GM12878 (cell line): ENCODE measurements around the gene RPP30.

Source experiments
- CHD1 ChIP-seq: IDR thresholded peaks from 2 replicates; pipeline ENCODE4 v1.6.1; 2012; ENCODE audit warnings: low read depth, low read length, improper control_type of control experiment
- CTCF ChIP-seq, 3 experiments: IDR thresholded peaks in 2 of 3; conservative IDR thresholded peaks in 1 of 3; 2 replicates each; pipeline ENCODE4 v1.5.1; 2011; ENCODE audit warnings: low read depth in 3 of 3, low read length in 3 of 3, mild to moderate bottlenecking in 3 of 3, control low read depth in 2 of 3, moderate library complexity in 2 of 3, inconsistent platforms in 1 of 3, mixed read lengths in 1 of 3; ENCODE audit not compliant: control insufficient read depth in 2 of 3, insufficient read depth in 1 of 3; ENCODE audit errors: extremely low read depth in 1 of 3
- EGR1 ChIP-seq, 2 experiments: IDR thresholded peaks; 1 replicate in 1 of 2; 2 replicates in 1 of 2; pipeline ENCODE4 v1.6.1; 2011 to 2012; ENCODE audit warnings: low read depth in 2 of 2, low read length in 2 of 2, borderline replicate concordance in 1 of 2, mild to moderate bottlenecking in 1 of 2, moderate library complexity in 1 of 2
- EP300 ChIP-seq, 2 experiments: fragments of 150-350 bp in 1 of 2; IDR thresholded peaks; 2 replicates each; pipeline ENCODE4 v1.6.1; 2011 to 2012; ENCODE audit warnings: low read depth in 2 of 2, low read length in 2 of 2, borderline replicate concordance in 1 of 2, improper control_type of control experiment in 1 of 2, inconsistent platforms in 1 of 2; ENCODE audit not compliant: control insufficient read depth in 1 of 2
- MXI1 ChIP-seq: fragments of 150-350 bp; IDR thresholded peaks from 2 replicates; pipeline ENCODE4 v1.6.1; 2011; ENCODE audit warnings: low read depth, mild to moderate bottlenecking, inconsistent platforms, low read length, improper control_type of control experiment
- POLR2A ChIP-seq: IDR thresholded peaks from 2 replicates; pipeline ENCODE4 v1.6.1; 2011; ENCODE audit warnings: low read depth, mild to moderate bottlenecking, low read length
- POLR2AphosphoS5 ChIP-seq: IDR thresholded peaks from 2 replicates; pipeline ENCODE4 v1.6.1; 2011; ENCODE audit warnings: mild to moderate bottlenecking, low read length, inconsistent platforms
- RELA ChIP-seq: fragments of 450-650 bp; IDR thresholded peaks from 2 replicates; pipeline ENCODE4 v1.8.0; 2014; ENCODE audit warnings: borderline replicate concordance; ENCODE audit not compliant: partially characterized antibody
- SUPT20H ChIP-seq: IDR thresholded peaks from 2 replicates; pipeline ENCODE4 v1.6.1; 2011; ENCODE audit warnings: low read depth, mild to moderate bottlenecking, low read length, moderate library complexity, borderline replicate concordance; ENCODE audit not compliant: control insufficient read depth
- SUZ12 ChIP-seq: fragments of 200-600 bp; sonication (generic); IDR thresholded peaks from one replicate; pipeline ENCODE4 v1.6.1; 2018; ENCODE audit warnings: antibody characterized with exemption, mild to moderate bottlenecking; ENCODE audit not compliant: unreplicated experiment
- TAF1 ChIP-seq: IDR thresholded peaks from 2 replicates; pipeline ENCODE4 v1.6.1; 2011; ENCODE audit warnings: mild to moderate bottlenecking, low read depth, low read length, borderline replicate concordance
- TBL1XR1 ChIP-seq: IDR thresholded peaks from 2 replicates; pipeline ENCODE4 v1.6.1; 2012; ENCODE audit warnings: low read depth, low read length, improper control_type of control experiment
- ZNF274 ChIP-seq: IDR thresholded peaks from one replicate; pipeline ENCODE4 v1.8.0; 2011; ENCODE audit not compliant: insufficient read length, insufficient read depth
- ZNF384 ChIP-seq: IDR thresholded peaks from 2 replicates; pipeline ENCODE4 v1.6.1; 2012; ENCODE audit warnings: low read depth, mild to moderate bottlenecking, low read length, improper control_type of control experiment, borderline replicate concordance

GRCh38 chr10:90935581-90936275 lies 64.0 kb downstream of the RPP30 start:
- TF ChIP-seq POLR2A (no peak), TAF1 (no peak), RELA (no peak), TBL1XR1 (no peak), EP300 (IDR thresholded peaks at IDR 0.05; ENCODE audit: borderline replicate concordance in 1 of 2, control insufficient read depth in 1 of 2, low read depth in 2 of 2, low read length in 2 of 2) (no peak), CTCF (IDR thresholded peaks at IDR 0.05 in 2 of 3, conservative IDR thresholded peaks at IDR 0.05 in 1 of 3; ENCODE audit: control insufficient read depth in 2 of 3, extremely low read depth in 1 of 3, insufficient read depth in 1 of 3, low read depth in 3 of 3, low read length in 3 of 3) (no peak), SUPT20H (no peak), POLR2AphosphoS5 (no peak), EGR1 (IDR thresholded peaks at IDR 0.05; ENCODE audit: borderline replicate concordance in 1 of 2, low read depth in 2 of 2, low read length in 2 of 2) (no peak), CHD1 (no peak), ZNF384 (no peak), MXI1 (no peak), ZNF274 (no peak), SUZ12 (no peak)
